HCT116 (cell line): ENCODE measurements around the gene PLCB4. TPM values are rescaled to one million over a fixed set of nuclear protein-coding genes. Genes with fewer than 3 reads are reported as not detected.

Experiments used
- ATAC-seq: fragments of 200-7000 bp; cut with Tn5 transposase; 2 replicates; pipeline ENCODE4 v1.9.1; 2020; ENCODE audit warnings: mild to moderate bottlenecking, moderate library complexity
- BruUV-seq: library from RNA; stranded (reverse); fragments of 400-500 nt; replicated peaks from 2 replicates; lab custom pipeline; 2021; lab: Mats Ljungman, UMichigan
- CTCF ChIA-PET: fragments of 300-600 bp; sonication (Branson Sonifier 250); formaldehyde crosslinking; loops from one replicate; lab custom pipeline; 2021; ENCODE audit warnings: antibody characterized with exemption; lab: Charles Lee
- POLR2A ChIA-PET: fragments of 300-600, 350-600 bp; sonication (Branson Sonifier 250); formaldehyde crosslinking; loops from one replicate; lab custom pipeline; 2021; ENCODE audit warnings: antibody characterized with exemption; lab: Charles Lee
- RAD21 ChIA-PET, 2 experiments: fragments of 300-600 bp; sonication (Branson Sonifier 250); formaldehyde crosslinking; loops; one replicate each; lab custom pipeline; 2023; ENCODE audit warnings: low total read pairs in 2 of 2; ENCODE audit not compliant: uncharacterized antibody in 2 of 2, unreplicated experiment in 2 of 2, low non-redundant PET in 1 of 2; lab: Charles Lee
- DNase-seq: peaks from one replicate; pipeline ENCODE4 v3.0.0-alpha.2; 2010; ENCODE audit warnings: low read depth, low spot score
- H2AFZ ChIP-seq: fragments of 200-600 bp; shearing (Covaris generic), sonication (generic); 2 replicates; pipeline ENCODE4 v1.6.1; 2017; ENCODE audit warnings: low read depth, mixed run types, mixed read lengths, antibody characterized with exemption, low read length; ENCODE audit not compliant: poor library complexity, severe bottlenecking
- H3K27ac ChIP-seq: 2 replicates; pipeline ENCODE4 v1.5.1; 2012; ENCODE audit warnings: low read depth, low read length
- H3K27me3 ChIP-seq: fragments of 200-600 bp; sonication (generic); 2 replicates; pipeline ENCODE4 v1.6.1; 2016; ENCODE audit warnings: mixed run types, low read length, mixed read lengths; ENCODE audit not compliant: insufficient read depth
- H3K36me3 ChIP-seq, 2 experiments: fragments of 200-500 bp in 1 of 2; fragments of 200-600 bp in 1 of 2; sonication (Bioruptor generic) in 1 of 2; sonication (generic) in 1 of 2; 2 replicates each; pipeline versions ENCODE4 v1.5.1 to v1.6.1; 2014 to 2016; ENCODE audit warnings: low read length in 2 of 2, inconsistent platforms in 1 of 2, mixed read lengths in 1 of 2, mixed run types in 1 of 2; ENCODE audit not compliant: insufficient read depth in 2 of 2, control insufficient read depth in 1 of 2
- H3K4me1 ChIP-seq, 2 experiments: fragments of 200-600 bp in 1 of 2; sonication (generic) in 1 of 2; 2 replicates each; pipeline versions ENCODE4 v1.5.1 to v1.6.1; 2012 to 2017; ENCODE audit warnings: low read length in 2 of 2, inconsistent platforms in 1 of 2, mild to moderate bottlenecking in 1 of 2, mixed read lengths in 1 of 2, mixed run types in 1 of 2, moderate library complexity in 1 of 2; ENCODE audit not compliant: insufficient read depth in 2 of 2, control insufficient read depth in 1 of 2
- H3K4me2 ChIP-seq: fragments of 200-600 bp; sonication (generic); 2 replicates; pipeline ENCODE4 v1.6.1; 2017; ENCODE audit warnings: mixed run types, low read length, mixed read lengths
- H3K4me3 ChIP-seq, 2 experiments: fragments of 200-600 bp in 1 of 2; sonication (generic) in 1 of 2; replicated peaks in 1 of 2; 2 replicates each; pipeline ENCODE4 v1.5.1; 2011 to 2016; ENCODE audit warnings: low read length in 2 of 2, control low read depth in 1 of 2, low read depth in 1 of 2, mild to moderate bottlenecking in 1 of 2, mixed read lengths in 1 of 2, mixed run types in 1 of 2
- H3K79me2 ChIP-seq: fragments of 200-600 bp; sonication (generic); 2 replicates; pipeline ENCODE4 v1.6.1; 2017; ENCODE audit warnings: mild to moderate bottlenecking, mixed run types, low read length, moderate library complexity, mixed read lengths; ENCODE audit not compliant: insufficient read depth
- H3K9ac ChIP-seq: fragments of 200-600 bp; sonication (generic); 2 replicates; pipeline ENCODE4 v1.6.1; 2016; ENCODE audit warnings: low read length, mixed read lengths
- H3K9me2 ChIP-seq: fragments of 200-600 bp; sonication (generic), shearing (Covaris generic); 2 replicates; pipeline ENCODE4 v1.6.1; 2017; ENCODE audit warnings: mixed run types, mild to moderate bottlenecking, moderate library complexity; ENCODE audit not compliant: insufficient read depth
- H3K9me3 ChIP-seq, 2 experiments: fragments of 200-500 bp in 1 of 2; fragments of 200-600 bp in 1 of 2; sonication (Bioruptor generic) in 1 of 2; sonication (generic) in 1 of 2; 2 replicates each; pipeline ENCODE4 v1.6.1; 2014 to 2017; ENCODE audit warnings: low read length in 2 of 2, mixed read lengths in 2 of 2, inconsistent platforms in 1 of 2, low read depth in 1 of 2, mild to moderate bottlenecking in 1 of 2, mixed run types in 1 of 2, moderate library complexity in 1 of 2; ENCODE audit not compliant: control insufficient read depth in 1 of 2, insufficient read depth in 1 of 2
- H4K20me1 ChIP-seq: fragments of 200-600 bp; sonication (generic), shearing (Covaris generic); 2 replicates; pipeline ENCODE4 v1.6.1; 2017; ENCODE audit warnings: mixed run types, mild to moderate bottlenecking, moderate library complexity; ENCODE audit not compliant: insufficient read depth
- ATF3 ChIP-seq: IDR thresholded peaks from 2 replicates; pipeline ENCODE4 v1.6.1; 2012
- CBX3 ChIP-seq: IDR thresholded peaks from 2 replicates; pipeline ENCODE4 v1.6.1; 2012; ENCODE audit warnings: low read depth
- CEBPB ChIP-seq: IDR thresholded peaks from 2 replicates; pipeline ENCODE4 v1.6.1; 2012; ENCODE audit warnings: low read depth
- CTCF ChIP-seq, 3 experiments: fragments of 200-600 bp in 1 of 3; sonication (generic) in 1 of 3; IDR thresholded peaks in 2 of 3; conservative IDR thresholded peaks in 1 of 3; 2 replicates each; pipeline ENCODE4 v1.5.1; 2012 to 2017; ENCODE audit warnings: low read depth in 2 of 3, low read length in 2 of 3, antibody characterized with exemption in 1 of 3, borderline replicate concordance in 1 of 3, control low read depth in 1 of 3, mild to moderate bottlenecking in 1 of 3, mixed read lengths in 1 of 3, mixed run types in 1 of 3, moderate library complexity in 1 of 3; ENCODE audit not compliant: insufficient read depth in 1 of 3
- EGR1 ChIP-seq: IDR thresholded peaks from 2 replicates; pipeline ENCODE4 v1.6.1; 2012; ENCODE audit warnings: low read depth
- ELF1 ChIP-seq: IDR thresholded peaks from 2 replicates; pipeline ENCODE4 v1.6.1; 2012; ENCODE audit warnings: low read depth, borderline replicate concordance
- JUND ChIP-seq: IDR thresholded peaks from 2 replicates; pipeline ENCODE4 v1.6.1; 2012
- MAX ChIP-seq: IDR thresholded peaks from 2 replicates; pipeline ENCODE4 v1.6.1; 2012
- POLR2A ChIP-seq: IDR thresholded peaks from 2 replicates; pipeline ENCODE4 v1.7.0; 2011; ENCODE audit warnings: borderline replicate concordance; ENCODE audit not compliant: insufficient read depth, insufficient read length; ENCODE audit errors: extremely low read depth
- POLR2AphosphoS5 ChIP-seq: IDR thresholded peaks from 2 replicates; pipeline ENCODE4 v1.6.1; 2011; ENCODE audit warnings: mild to moderate bottlenecking, low read depth, low read length, moderate library complexity
- SIN3A ChIP-seq: IDR thresholded peaks from 2 replicates; pipeline ENCODE4 v1.6.1; 2012; ENCODE audit warnings: low read depth
- SP1 ChIP-seq: IDR thresholded peaks from 2 replicates; pipeline ENCODE4 v1.6.1; 2012; ENCODE audit warnings: low read depth
- SRF ChIP-seq: IDR thresholded peaks from 2 replicates; pipeline ENCODE4 v1.6.1; 2012; ENCODE audit warnings: low read depth
- TCF7L2 ChIP-seq: IDR thresholded peaks from 2 replicates; pipeline ENCODE4 v1.7.0; 2011; ENCODE audit warnings: borderline replicate concordance, inconsistent platforms; ENCODE audit not compliant: insufficient read depth, insufficient read length; ENCODE audit errors: extremely low read depth
- YY1 ChIP-seq: IDR thresholded peaks from 2 replicates; pipeline ENCODE4 v1.6.1; 2011; ENCODE audit warnings: low read length, low read depth, moderate library complexity, mild to moderate bottlenecking; ENCODE audit not compliant: insufficient replicate concordance; ENCODE audit errors: extremely low read depth
- ZBTB33 ChIP-seq: IDR thresholded peaks from 2 replicates; pipeline ENCODE4 v1.6.1; 2011; ENCODE audit warnings: mild to moderate bottlenecking, low read length, moderate library complexity; ENCODE audit not compliant: insufficient replicate concordance; ENCODE audit errors: extremely low read depth
- ZFX ChIP-seq: fragments of 450-650 bp; IDR thresholded peaks from 2 replicates; pipeline ENCODE4 v1.6.1; 2017
- ZNF274 ChIP-seq: fragments of 200-500 bp; sonication (Bioruptor generic); IDR thresholded peaks from 2 replicates; pipeline ENCODE4 v1.6.1; 2014; ENCODE audit warnings: mild to moderate bottlenecking, low read depth, low read length, inconsistent platforms
- intact Hi-C: fragments of 100-400 bp; cut with micrococcal nuclease; formaldehyde crosslinking; loops from 2 replicates; pipeline ENCODE4 v1.10.0; 2022
- total RNA-seq: library from RNA; stranded (reverse); gene quantifications from one replicate; pipeline ENCODE4 v1.2.1, GENCODE V29; 2021; ENCODE audit not compliant: unreplicated experiment

The PLCB4 gene
- total RNA-seq, 1 experiment from 2014 or later = 2.5 TPM

GRCh38 chr20:9053108-9053507, 15.8 kb upstream of the PLCB4 start:
- H3K9ac ChIP-seq = no peak overlapping the region
- intact Hi-C loops = no loop called here
- peaks cover 22 to 36% of the 10 kb centered on the region in 2 experiments for H3K4me1 ChIP-seq
- ChIA-PET CTCF (no interaction called here), POLR2A (no interaction called here), RAD21 (no interaction called here)
- peak overlapping the region; percentile 86 for H3K4me2 ChIP-seq
- H3K36me3 ChIP-seq = no peaks in the 10 kb centered on the region
- no peak for ATAC-seq
- no peaks in the 10 kb centered on the region for H3K79me2 ChIP-seq
- H3K9me2 ChIP-seq = no peaks in the 10 kb centered on the region
- H3K4me3 ChIP-seq = peak overlapping the region in 1 of 2 experiments; percentile 57; a peak in 1 of 4 replicates
- H3K9me3 ChIP-seq = 0 out of 4 replicates have a peak, but pooled peaks cover 0 to 5% of the 10 kb centered on the region in 2 experiments
- no peaks in the 10 kb centered on the region for H3K27me3 ChIP-seq
- no TSS peak for BruUV-seq
- DNase-seq = no peak
- TF ChIP-seq CBX3 = no peak
- no peak for TF ChIP-seq CEBPB
- H4K20me1 ChIP-seq = no peaks in the 10 kb centered on the region
- peak overlapping the region; percentile 88 for H2AFZ ChIP-seq
- no peak overlapping the region for H3K27ac ChIP-seq

GRCh38 chr20:9054176-9054575, 14.7 kb upstream of the PLCB4 start:
- intact Hi-C loops = no loop called here
- H3K9ac ChIP-seq = no peak overlapping the region
- H3K4me3 ChIP-seq = no peak overlapping the region
- ATAC-seq = no peak
- no peak for TF ChIP-seq ZFX
- no peak for TF ChIP-seq SRF
- TF ChIP-seq TCF7L2 = no peak
- no peak for TF ChIP-seq CTCF (IDR thresholded peaks at IDR 0.05 in 2 of 3, conservative IDR thresholded peaks at IDR 0.05 in 1 of 3; ENCODE audit: borderline replicate concordance in 1 of 3, insufficient read depth in 1 of 3, low read depth in 2 of 3, low read length in 2 of 3)
- no peak for TF ChIP-seq MAX
- no peak for TF ChIP-seq SIN3A
- no peak for TF ChIP-seq ATF3
- TF ChIP-seq POLR2A = no peak
- no peak for TF ChIP-seq ELF1
- no peak for TF ChIP-seq EGR1
- no peak for TF ChIP-seq CBX3
- no peak for TF ChIP-seq POLR2AphosphoS5
- no peak for TF ChIP-seq SP1
- no peak for TF ChIP-seq YY1
- TF ChIP-seq ZNF274 = no peak
- TF ChIP-seq JUND = no peak
- no peak for TF ChIP-seq ZBTB33
- H3K27me3 ChIP-seq = no peaks in the 10 kb centered on the region
- no peaks in the 10 kb centered on the region for H4K20me1 ChIP-seq
- POLR2A ChIA-PET = no interaction called here
- 0 out of 4 replicates have a peak, but pooled peaks cover 0 to 2% of the 10 kb centered on the region in 2 experiments for H3K9me3 ChIP-seq
- H2AFZ ChIP-seq = no peak overlapping the region
- CTCF ChIA-PET = no interaction called here
- H3K4me1 ChIP-seq = peaks cover 22 to 36% of the 10 kb centered on the region in 2 experiments
- no peaks in the 10 kb centered on the region for H3K9me2 ChIP-seq
- BruUV-seq = no TSS peak
- DNase-seq = no peak
- H3K79me2 ChIP-seq = no peaks in the 10 kb centered on the region
- H3K27ac ChIP-seq = no peak overlapping the region
- H3K36me3 ChIP-seq = no peaks in the 10 kb centered on the region
- no peak overlapping the region for H3K4me2 ChIP-seq
- RAD21 ChIA-PET = no interaction called here
